OCI-LY7 (cell line): Measurements from ENCODE around the gene C1orf174. TPM values are rescaled to one million over a fixed set of nuclear protein-coding genes. Genes with fewer than 3 reads are reported as not detected.

ENCODE experiments used
- BruUV-seq: library from RNA; stranded (reverse); fragments of 400-500 nt; replicated peaks from 2 replicates; lab custom pipeline; 2021; lab: Mats Ljungman, UMichigan
- CTCF ChIA-PET: fragments of 300-600 bp; sonication (Branson Sonifier 250); formaldehyde crosslinking; loops from one replicate; lab custom pipeline; 2022; ENCODE audit warnings: antibody characterized with exemption; ENCODE audit not compliant: unreplicated experiment; lab: Charles Lee
- POLR2A ChIA-PET: fragments of 300-600 bp; sonication (Branson Sonifier 250); formaldehyde crosslinking; loops from one replicate; lab custom pipeline; 2022; ENCODE audit warnings: antibody characterized with exemption; lab: Charles Lee
- DNase-seq: peaks from one replicate; pipeline ENCODE4 v3.0.0-alpha.2; 2015; ENCODE audit warnings: low spot score
- H2AFZ ChIP-seq: fragments of 200-600 bp; sonication (generic), shearing (Covaris generic); 2 replicates; pipeline ENCODE4 v1.6.1; 2014; ENCODE audit warnings: mild to moderate bottlenecking, antibody characterized with exemption, low read length, moderate library complexity
- H3K27ac ChIP-seq: fragments of 200-600 bp; sonication (generic); 2 replicates; pipeline ENCODE4 v1.5.1; 2014; ENCODE audit warnings: mixed run types, low read depth, mild to moderate bottlenecking, moderate library complexity, low read length, inconsistent platforms; ENCODE audit not compliant: poor library complexity, severe bottlenecking
- H3K36me3 ChIP-seq: fragments of 200-600 bp; sonication (generic); 2 replicates; pipeline ENCODE4 v1.6.1; 2014; ENCODE audit warnings: mild to moderate bottlenecking, antibody characterized with exemption, low read length, moderate library complexity, mixed read lengths; ENCODE audit not compliant: insufficient read depth
- H3K4me1 ChIP-seq: fragments of 200-600 bp; sonication (generic); 2 replicates; pipeline ENCODE4 v1.5.1; 2014; ENCODE audit warnings: mild to moderate bottlenecking, low read length; ENCODE audit not compliant: insufficient read depth, poor library complexity, severe bottlenecking
- H3K4me2 ChIP-seq: fragments of 200-600 bp; sonication (generic); 2 replicates; pipeline ENCODE4 v1.6.1; 2014; ENCODE audit warnings: mild to moderate bottlenecking, low read length
- H3K4me3 ChIP-seq: fragments of 200-600 bp; sonication (generic); 2 replicates; pipeline ENCODE4 v1.5.1; 2014; ENCODE audit warnings: mild to moderate bottlenecking, low read depth, low read length; ENCODE audit not compliant: poor library complexity, severe bottlenecking
- H3K79me2 ChIP-seq: fragments of 200-600 bp; sonication (generic); 2 replicates; pipeline ENCODE4 v1.6.1; 2016; ENCODE audit warnings: low read depth, mild to moderate bottlenecking, low read length, moderate library complexity, mixed read lengths; ENCODE audit not compliant: insufficient read depth
- H3K9me2 ChIP-seq: fragments of 200-600 bp; sonication (generic); 2 replicates; pipeline ENCODE4 v1.6.1; 2016; ENCODE audit warnings: mild to moderate bottlenecking, low read length, mixed read lengths; ENCODE audit not compliant: insufficient read depth
- H3K9me3 ChIP-seq: fragments of 200-600 bp; sonication (generic); 2 replicates; pipeline ENCODE4 v1.6.1; 2014; ENCODE audit warnings: mild to moderate bottlenecking, mixed run types, low read length, mixed read lengths
- H4K20me1 ChIP-seq: fragments of 200-600 bp; sonication (generic); 2 replicates; pipeline ENCODE4 v1.6.1; 2014; ENCODE audit warnings: mild to moderate bottlenecking, antibody characterized with exemption, low read length, moderate library complexity, mixed read lengths; ENCODE audit not compliant: insufficient read depth
- EZH2phosphoT487 ChIP-seq: fragments of 200-600 bp; sonication (generic); IDR thresholded peaks from 2 replicates; pipeline ENCODE4 v1.6.1; 2018; ENCODE audit warnings: low read depth, borderline replicate concordance, mild to moderate bottlenecking, mixed run types, antibody characterized with exemption, low read length, moderate library complexity, mixed read lengths
- intact Hi-C: fragments of 100-400 bp; cut with micrococcal nuclease; formaldehyde crosslinking; loops from one replicate; pipeline ENCODE4 v1.10.0; 2022; ENCODE audit not compliant: unreplicated experiment
- total RNA-seq, 2 experiments: library from RNA; depleted of rRNA in 1 of 2; stranded (reverse); fragments of >200 nt in 1 of 2; shearing (Covaris generic) in 1 of 2; gene quantifications; 2 replicates each; pipeline ENCODE4 v1.2.3, GENCODE V29; 2014 to 2022
- TF ChIP-seq, protein P1 (sequence below): fragments of 200-600 bp; sonication (generic); conservative IDR thresholded peaks from 2 replicates; pipeline ENCODE4 v1.5.1; 2014; ENCODE audit warnings: mild to moderate bottlenecking, antibody characterized with exemption, low read length, moderate library complexity, mixed read lengths

Gene C1orf174
- total RNA-seq, 2 experiments from 2014 or later = 39.0 to 59.5 TPM

DNA sequence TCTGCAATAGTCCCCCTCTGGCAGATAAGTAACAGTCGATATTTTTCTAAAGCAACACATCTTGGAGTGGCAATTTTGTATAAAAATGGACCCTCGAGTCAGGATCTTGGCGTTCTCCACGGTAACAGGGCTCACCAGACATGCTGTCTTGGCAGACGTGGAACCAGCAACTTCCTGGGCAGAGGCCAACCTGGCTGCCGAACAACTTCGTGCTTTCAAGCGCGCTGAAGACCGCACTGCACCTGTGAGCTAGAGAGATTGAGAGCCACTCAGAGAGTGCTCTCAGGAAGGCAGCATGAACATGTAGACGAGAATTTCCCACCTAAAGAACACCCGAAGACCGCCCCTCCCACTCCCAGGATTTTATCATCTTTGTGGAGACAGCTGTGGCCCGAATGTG is 7.3 kb downstream of the C1orf174 start:
- Histone ChIP-seq H3K4me1 (peaks cover 11% of the 10 kb centered on the region), H3K36me3 (peaks cover 89% of the 10 kb centered on the region), H3K4me3 (no peak overlapping the region), H2AFZ (no peak overlapping the region), H3K9me3 (peaks cover 13% of the 10 kb centered on the region; the same call in 1 of the 2 replicates), H3K79me2 (peaks cover 52% of the 10 kb centered on the region), H3K27ac (peak overlapping the region; percentile 31), H3K9me2 (no peaks in the 10 kb centered on the region), H4K20me1 (no peaks in the 10 kb centered on the region), H3K4me2 (peak overlapping the region; percentile 32)
- no peak for DNase-seq
- ChIA-PET POLR2A (interaction anchor here (0.8 to 1.4 kb wide), 2 partner anchors 10 to 96 kb away, joined by 3 read pairs; partner anchors contain the start of gene LRRC47), CTCF (no interaction called here)
- no peak for TF ChIP-seq EZH2phosphoT487
- TF ChIP-seq, protein P1, sequence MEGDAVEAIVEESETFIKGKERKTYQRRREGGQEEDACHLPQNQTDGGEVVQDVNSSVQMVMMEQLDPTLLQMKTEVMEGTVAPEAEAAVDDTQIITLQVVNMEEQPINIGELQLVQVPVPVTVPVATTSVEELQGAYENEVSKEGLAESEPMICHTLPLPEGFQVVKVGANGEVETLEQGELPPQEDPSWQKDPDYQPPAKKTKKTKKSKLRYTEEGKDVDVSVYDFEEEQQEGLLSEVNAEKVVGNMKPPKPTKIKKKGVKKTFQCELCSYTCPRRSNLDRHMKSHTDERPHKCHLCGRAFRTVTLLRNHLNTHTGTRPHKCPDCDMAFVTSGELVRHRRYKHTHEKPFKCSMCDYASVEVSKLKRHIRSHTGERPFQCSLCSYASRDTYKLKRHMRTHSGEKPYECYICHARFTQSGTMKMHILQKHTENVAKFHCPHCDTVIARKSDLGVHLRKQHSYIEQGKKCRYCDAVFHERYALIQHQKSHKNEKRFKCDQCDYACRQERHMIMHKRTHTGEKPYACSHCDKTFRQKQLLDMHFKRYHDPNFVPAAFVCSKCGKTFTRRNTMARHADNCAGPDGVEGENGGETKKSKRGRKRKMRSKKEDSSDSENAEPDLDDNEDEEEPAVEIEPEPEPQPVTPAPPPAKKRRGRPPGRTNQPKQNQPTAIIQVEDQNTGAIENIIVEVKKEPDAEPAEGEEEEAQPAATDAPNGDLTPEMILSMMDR = no peak
- intact Hi-C loops = no loop called here
- no TSS peak for BruUV-seq

DNA sequence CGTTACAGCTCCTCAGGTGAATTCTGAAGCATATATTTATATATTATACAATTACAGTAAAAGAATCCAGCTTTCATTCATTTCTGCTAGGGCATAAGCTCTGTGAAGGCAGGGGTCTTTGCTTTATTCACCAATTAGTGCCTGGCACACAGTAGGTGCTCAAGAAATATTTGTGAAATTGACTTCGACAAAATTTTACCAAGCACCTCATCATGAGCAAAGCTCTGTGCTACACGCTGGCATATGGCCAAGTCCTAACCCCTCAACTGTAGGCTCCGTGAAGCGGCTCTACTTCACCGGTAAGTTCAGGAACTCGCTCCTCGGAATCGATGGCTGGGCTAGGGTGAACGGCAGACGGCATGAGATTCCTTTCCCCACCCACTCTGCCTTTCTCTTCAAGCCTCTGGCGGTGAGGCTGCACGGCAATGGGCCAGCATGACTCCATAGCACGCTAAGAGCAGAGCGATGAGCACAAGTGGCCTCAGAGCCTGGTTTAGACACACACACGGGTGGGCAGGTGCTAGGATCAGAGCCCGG is 8.7 kb downstream of the C1orf174 start:
- ChIA-PET CTCF (no interaction called here), POLR2A (no interaction called here)
- no TSS peak for BruUV-seq
- 0 out of 2 replicates have a peak, but pooled peaks cover under 1% of the 10 kb centered on the region for H3K9me3 ChIP-seq
- no peaks in the 10 kb centered on the region for H3K9me2 ChIP-seq
- H3K4me1 ChIP-seq = peaks cover 11% of the 10 kb centered on the region
- no peak overlapping the region for H2AFZ ChIP-seq
- H3K36me3 ChIP-seq = peaks cover 86% of the 10 kb centered on the region
- H3K4me3 ChIP-seq = no peak overlapping the region
- H3K4me2 ChIP-seq = no peak overlapping the region
- peaks cover 39% of the 10 kb centered on the region for H3K79me2 ChIP-seq
- DNase-seq = no peak
- no peaks in the 10 kb centered on the region for H4K20me1 ChIP-seq
- TF ChIP-seq, protein P1 = no peak
- no peak for TF ChIP-seq EZH2phosphoT487
- intact Hi-C loops = no loop called here
- H3K27ac ChIP-seq = no peak overlapping the region
